Progenitor cell of endocrine pancreas (in vitro differentiated cells): ENCODE results near the gene GRAMD1B. TPM values are rescaled to one million over a fixed set of nuclear protein-coding genes. Genes with fewer than 3 reads are reported as not detected.
A peak's percentile ranks its signal among the peaks of the same experiment; 100 is the strongest.
"Not testable (repeated sequence)": the region's sequence is repeated elsewhere in the genome, so short reads cannot be mapped to it uniquely, and the experiment has no call there.

ENCODE experiments used
- DNase-seq: peaks from one replicate; pipeline ENCODE4 v3.0.0; 2021; ENCODE audit warnings: low spot score; ENCODE audit not compliant: unreplicated experiment
- H3K27ac Mint-ChIP-seq: 2 replicates; pipeline ENCODE4 v1.8.0; 2021; ENCODE audit warnings: mild to moderate bottlenecking, moderate library complexity, mixed read lengths
- H3K27me3 Mint-ChIP-seq: 2 replicates; pipeline ENCODE4 v1.8.0; 2021; ENCODE audit warnings: mixed read lengths
- H3K36me3 Mint-ChIP-seq: 2 replicates; pipeline ENCODE4 v1.8.0; 2022; ENCODE audit warnings: mixed read lengths; ENCODE audit not compliant: insufficient read depth
- H3K4me1 Mint-ChIP-seq: 2 replicates; pipeline ENCODE4 v1.8.0; 2021; ENCODE audit warnings: low read depth, mixed read lengths
- H3K4me3 Mint-ChIP-seq: 2 replicates; pipeline ENCODE4 v1.8.0; 2021; ENCODE audit warnings: low read depth, mild to moderate bottlenecking, moderate library complexity, mixed read lengths
- H3K9me3 Mint-ChIP-seq: 2 replicates; pipeline ENCODE4 v1.8.0; 2021; ENCODE audit warnings: low read depth, mixed read lengths
- CTCF ChIP-seq: fragments of 200-600 bp; sonication (generic); IDR thresholded peaks from one replicate; pipeline ENCODE4 v1.5.0; 2021; ENCODE audit warnings: antibody characterized with exemption, mild to moderate bottlenecking; ENCODE audit not compliant: unreplicated experiment
- total RNA-seq: library from RNA; stranded (reverse); gene quantifications from 2 replicates; pipeline ENCODE4 v1.2.1, GENCODE V29; 2021

Gene GRAMD1B
- total RNA-seq, 1 donor from 2014 or later, result 4.5 TPM

GRCh38 chr11:123653827-123654565, 223.9 kb downstream of the GRAMD1B start:
- peaks cover 42% of the 10 kb centered on the region for H3K27me3 Mint-ChIP-seq
- peaks cover 6% of the 10 kb centered on the region for H3K4me1 Mint-ChIP-seq
- H3K27ac Mint-ChIP-seq, result peak overlapping the region; percentile 58
- TF ChIP-seq CTCF, result peak; percentile 50
- no peaks in the 10 kb centered on the region for H3K36me3 Mint-ChIP-seq
- peak overlapping the region; percentile 81 for H3K4me3 Mint-ChIP-seq
- H3K9me3 Mint-ChIP-seq, result no peaks in the 10 kb centered on the region
- peak; percentile 69 for DNase-seq

GRCh38 chr11:123654566-123655081, 224.6 kb downstream of the GRAMD1B start, which contains the start of gene SCN3B:
Gene SCN3B, minus strand, starts transcription at chr11:123654624. Its CDS starts 823 bp downstream, at chr11:123653801.
- H3K4me3 Mint-ChIP-seq, result peak within 1 kb of the TSS; percentile 81
- H3K27me3 Mint-ChIP-seq, result peaks cover 44% of the 10 kb centered on the region
- peak within 1 kb of the TSS; percentile 96 for H3K27ac Mint-ChIP-seq
- H3K36me3 Mint-ChIP-seq, result no peaks in the 10 kb centered on the region
- TF ChIP-seq CTCF, result no peak
- peak; percentile 68 for DNase-seq
- peaks cover 6% of the 10 kb centered on the region for H3K4me1 Mint-ChIP-seq
- H3K9me3 Mint-ChIP-seq, result no peaks in the 10 kb centered on the region

- H3K4me1 Mint-ChIP-seq, result peaks cover 6% of the 10 kb centered on the region
- peaks cover 19% of the 10 kb centered on the region for H3K27me3 Mint-ChIP-seq
- no peak overlapping the region for H3K4me3 Mint-ChIP-seq
- H3K27ac Mint-ChIP-seq, result no peak overlapping the region
- peaks cover 9% of the 10 kb centered on the region for H3K9me3 Mint-ChIP-seq
- no peak for TF ChIP-seq CTCF
- no peaks in the 10 kb centered on the region for H3K36me3 Mint-ChIP-seq
- no peak for DNase-seq
Measured at GRCh38 chr11:123659311-123659710, 229.2 kb downstream of the GRAMD1B start.

GRCh38 chr11:123659965-123660364, 229.9 kb downstream of the GRAMD1B start:
- H3K9me3 Mint-ChIP-seq, H3K36me3 Mint-ChIP-seq, H3K4me1 Mint-ChIP-seq, H3K4me3 Mint-ChIP-seq, H3K27ac Mint-ChIP-seq, DNase-seq: not testable (repeated sequence)
- peaks cover 19% of the 10 kb centered on the region for H3K27me3 Mint-ChIP-seq

DNA sequence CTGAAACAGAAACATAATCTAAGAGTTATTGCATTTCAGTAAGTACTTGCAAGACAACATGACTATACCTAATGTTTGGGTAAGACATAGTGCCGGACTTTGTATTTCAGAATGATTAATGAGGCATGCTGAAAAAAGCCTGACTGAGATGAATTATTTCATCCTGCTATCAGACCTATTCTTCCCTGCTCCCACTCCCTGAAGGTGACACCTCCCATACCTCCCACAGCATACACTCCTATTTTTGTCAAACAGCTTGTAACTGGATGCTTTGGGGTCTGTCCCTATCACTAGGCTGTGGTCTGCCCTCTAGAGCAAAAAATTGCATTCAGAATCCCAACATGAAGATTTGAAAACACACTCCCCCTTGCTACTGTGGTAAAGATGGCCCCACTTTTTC, 235.2 kb downstream of the GRAMD1B start:
- Mint-ChIP-seq H3K4me3 (no peak overlapping the region), H3K4me1 (peaks cover 4% of the 10 kb centered on the region), H3K27ac (no peak overlapping the region), H3K9me3 (peaks cover 9% of the 10 kb centered on the region), H3K36me3 (no peaks in the 10 kb centered on the region), H3K27me3 (no peaks in the 10 kb centered on the region)
- no peak for TF ChIP-seq CTCF
- no peak for DNase-seq

GRCh38 chr11:123670081-123670480, 240.0 kb downstream of the GRAMD1B start:
- Mint-ChIP-seq H3K27ac (no peak overlapping the region), H3K9me3 (no peaks in the 10 kb centered on the region), H3K27me3 (peaks cover 4% of the 10 kb centered on the region), H3K4me1 (peaks cover 3% of the 10 kb centered on the region), H3K4me3 (no peak overlapping the region), H3K36me3 (no peaks in the 10 kb centered on the region)
- DNase-seq, result no peak
- no peak for TF ChIP-seq CTCF
